Measurements from ENCODE around the gene PDZD8.

DNA sequence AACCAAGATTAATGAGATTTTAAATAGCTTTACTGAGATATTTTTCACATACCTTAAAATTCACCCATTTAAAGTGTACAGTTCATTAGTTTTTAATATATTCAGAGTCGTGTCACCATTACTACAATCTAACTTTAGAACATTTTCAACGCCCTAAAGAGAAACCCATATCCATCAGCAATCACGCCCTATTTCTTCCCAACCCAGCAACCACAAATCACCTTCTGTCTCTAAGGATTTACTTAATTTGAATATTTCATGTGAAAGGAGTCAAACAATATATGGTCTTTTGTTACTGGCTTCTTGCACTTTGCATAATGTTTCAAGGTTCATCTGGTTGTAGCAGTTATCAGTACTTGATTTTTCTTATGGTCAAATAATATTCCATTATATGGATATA, 25.1 kb upstream of the PDZD8 start:
- TF ChIP-seq EZH2phosphoT487 (IDR thresholded peaks at IDR 0.05; ENCODE audit: insufficient read depth, low read depth), result no peak
- TF ChIP-seq EZH2 (IDR thresholded peaks at IDR 0.05; ENCODE audit: insufficient read depth, poor library complexity, severe bottlenecking), result no peak

Data from GM23248 (cell line).